Stomach (tissue), 4 donors: ENCODE results near the gene ENPP1.

Experiments
- CTCF ChIP-seq, 7 experiments: fragments of 450-650 bp in 4 of 7; fragments of 200-600 bp in 3 of 7; sonication (generic) in 3 of 7; IDR thresholded peaks; one replicate each; pipeline ENCODE4 v1.5.1; 2016 to 2019; ENCODE audit warnings: antibody characterized with exemption in 7 of 7, control low read depth in 2 of 7, mild to moderate bottlenecking in 1 of 7
- EP300 ChIP-seq: sonication (generic); formaldehyde crosslinking; IDR thresholded peaks from one replicate; pipeline ENCODE4 v1.6.1; 2017; ENCODE audit warnings: antibody characterized with exemption
- POLR2A ChIP-seq, 4 donors: fragments of 450-650 bp; IDR thresholded peaks; one replicate each; pipeline ENCODE4 v1.6.1; 2016; ENCODE audit warnings: antibody characterized with exemption in 4 of 4, control low read depth in 2 of 4, mild to moderate bottlenecking in 1 of 4, moderate library complexity in 1 of 4
- POLR2AphosphoS5 ChIP-seq, 3 donors: sonication (generic); formaldehyde crosslinking; IDR thresholded peaks; one replicate each; pipeline ENCODE4 v1.6.1; 2016; ENCODE audit warnings: antibody characterized with exemption in 3 of 3

GRCh38 chr6:131914967-131915751, 107.3 kb downstream of the ENPP1 start:
- TF ChIP-seq POLR2A (IDR thresholded peaks at IDR 0.05) (no peak), CTCF (IDR thresholded peaks at IDR 0.05) (peak in 5 of 7 experiments; percentile 67 to 83 (median 79)), POLR2AphosphoS5 (IDR thresholded peaks at IDR 0.05) (peak in 1 of 3 donors; percentile 23), EP300 (no peak)
